Activated naive CD8-positive, alpha-beta T cell treated with anti-CD3 and anti-CD28 coated beads, Interleukin-2, amount 50 U/mL, for 24 hours (primary cell): ENCODE data around the gene GPHN.
A peak's percentile ranks its signal among the peaks of the same experiment; 100 is the strongest.

ENCODE experiments used
- ATAC-seq: fragments of 150-1000 bp; cut with Tn5 transposase; one replicate; pipeline ENCODE4 v1.10.0; 2021
- DNase-seq: peaks from one replicate; pipeline ENCODE4 v3.0.0; 2021
- H3K27ac Mint-ChIP-seq: one replicate; pipeline ENCODE4 v1.8.0; 2021; ENCODE audit warnings: mild to moderate bottlenecking, mixed read lengths
- H3K27me3 Mint-ChIP-seq: one replicate; pipeline ENCODE4 v1.8.0; 2021; ENCODE audit warnings: mixed read lengths
- H3K36me3 Mint-ChIP-seq: one replicate; pipeline ENCODE4 v1.8.0; 2021; ENCODE audit warnings: low read depth, mixed read lengths
- H3K4me1 Mint-ChIP-seq: one replicate; pipeline ENCODE4 v1.8.0; 2021; ENCODE audit warnings: mixed read lengths
- H3K4me3 Mint-ChIP-seq: one replicate; pipeline ENCODE4 v1.8.0; 2021; ENCODE audit warnings: mild to moderate bottlenecking, moderate library complexity, mixed read lengths
- H3K9me3 Mint-ChIP-seq: one replicate; pipeline ENCODE4 v1.8.0; 2021; ENCODE audit warnings: mixed read lengths

GPHN gene

GRCh38 chr14:66881596-66881995 lies 373.6 kb downstream of the GPHN start:
- Mint-ChIP-seq H3K4me1 (no peaks in the 10 kb centered on the region), H3K4me3 (no peak overlapping the region), H3K9me3 (peaks cover 22% of the 10 kb centered on the region), H3K36me3 (peaks cover 13% of the 10 kb centered on the region), H3K27ac (no peak overlapping the region), H3K27me3 (no peaks in the 10 kb centered on the region)
- DNase-seq = no peak
- no peak for ATAC-seq

GRCh38 chr14:66884149-66884548 lies 376.2 kb downstream of the GPHN start:
- H3K4me1 Mint-ChIP-seq = no peaks in the 10 kb centered on the region
- no peak for DNase-seq

GRCh38 chr14:66900719-66901118 lies 392.8 kb downstream of the GPHN start:
- DNase-seq (no peak), ATAC-seq (no peak)
- Mint-ChIP-seq H3K36me3 (peaks cover 11% of the 10 kb centered on the region), H3K4me1 (no peaks in the 10 kb centered on the region), H3K27ac (no peak overlapping the region), H3K4me3 (no peak overlapping the region), H3K27me3 (no peaks in the 10 kb centered on the region), H3K9me3 (peaks cover 28% of the 10 kb centered on the region)

More at GRCh38 chr14:66884149-66884548, 376.2 kb downstream of the GPHN start:
- Mint-ChIP-seq H3K27ac (no peak overlapping the region), H3K9me3 (peaks cover 29% of the 10 kb centered on the region), H3K4me3 (no peak overlapping the region), H3K36me3 (peaks cover 25% of the 10 kb centered on the region), H3K27me3 (no peaks in the 10 kb centered on the region)
- ATAC-seq = no peak

GRCh38 chr14:66910311-66910840 lies 402.4 kb downstream of the GPHN start:
- Mint-ChIP-seq H3K9me3 (no peaks in the 10 kb centered on the region), H3K4me1 (no peaks in the 10 kb centered on the region), H3K27ac (no peak overlapping the region), H3K36me3 (peaks cover 3% of the 10 kb centered on the region), H3K27me3 (no peaks in the 10 kb centered on the region), H3K4me3 (no peak overlapping the region)
- no peak for ATAC-seq
- no peak for DNase-seq

- Mint-ChIP-seq H3K9me3 (peaks cover 8% of the 10 kb centered on the region), H3K4me3 (no peak overlapping the region), H3K4me1 (no peaks in the 10 kb centered on the region), H3K27me3 (no peaks in the 10 kb centered on the region), H3K36me3 (peaks cover 28% of the 10 kb centered on the region), H3K27ac (no peak overlapping the region)
- no peak for DNase-seq
- no peak for ATAC-seq
Measured at GRCh38 chr14:66916421-66916820, 408.5 kb downstream of the GPHN start.

- DNase-seq = no peak
- Mint-ChIP-seq H3K4me1 (no peaks in the 10 kb centered on the region), H3K36me3 (peaks cover 33% of the 10 kb centered on the region), H3K4me3 (no peak overlapping the region), H3K27me3 (no peaks in the 10 kb centered on the region), H3K9me3 (peaks cover 8% of the 10 kb centered on the region), H3K27ac (no peak overlapping the region)
- ATAC-seq = no peak
Measured at GRCh38 chr14:66918527-66918926, 410.6 kb downstream of the GPHN start.

GRCh38 chr14:66920196-66920595 lies 412.2 kb downstream of the GPHN start:
- no peaks in the 10 kb centered on the region for H3K4me1 Mint-ChIP-seq
- no peaks in the 10 kb centered on the region for H3K27me3 Mint-ChIP-seq
- ATAC-seq (no peak), DNase-seq (no peak)
- peaks cover 46% of the 10 kb centered on the region for H3K36me3 Mint-ChIP-seq
- H3K27ac Mint-ChIP-seq = no peak overlapping the region
- H3K9me3 Mint-ChIP-seq = peaks cover 8% of the 10 kb centered on the region
- H3K4me3 Mint-ChIP-seq = no peak overlapping the region

GRCh38 chr14:66923251-66923650 lies 415.3 kb downstream of the GPHN start:
- Mint-ChIP-seq H3K4me1 (no peaks in the 10 kb centered on the region), H3K27ac (no peak overlapping the region)
- ATAC-seq = no peak

GRCh38 chr14:66939409-66939808 lies 431.5 kb downstream of the GPHN start:
- Mint-ChIP-seq H3K4me1 (no peaks in the 10 kb centered on the region), H3K9me3 (peaks cover 34% of the 10 kb centered on the region), H3K36me3 (peaks cover 67% of the 10 kb centered on the region), H3K27ac (no peak overlapping the region), H3K4me3 (no peak overlapping the region), H3K27me3 (no peaks in the 10 kb centered on the region)
- ATAC-seq = no peak
- no peak for DNase-seq

More at GRCh38 chr14:66923251-66923650, 415.3 kb downstream of the GPHN start:
- Mint-ChIP-seq H3K36me3 (peaks cover 55% of the 10 kb centered on the region), H3K27me3 (no peaks in the 10 kb centered on the region), H3K4me3 (no peak overlapping the region), H3K9me3 (peaks cover 12% of the 10 kb centered on the region)
- no peak for DNase-seq

- H3K4me3 Mint-ChIP-seq = no peak overlapping the region
- DNase-seq = peak; percentile 5
- no peaks in the 10 kb centered on the region for H3K27me3 Mint-ChIP-seq
- no peak for ATAC-seq
- peaks cover 46% of the 10 kb centered on the region for H3K9me3 Mint-ChIP-seq
- peaks cover 74% of the 10 kb centered on the region for H3K36me3 Mint-ChIP-seq
- no peak overlapping the region for H3K27ac Mint-ChIP-seq
- H3K4me1 Mint-ChIP-seq = no peaks in the 10 kb centered on the region
Measured at GRCh38 chr14:66944872-66945271, 436.9 kb downstream of the GPHN start.

- Mint-ChIP-seq H3K4me1 (no peaks in the 10 kb centered on the region), H3K36me3 (peaks cover 58% of the 10 kb centered on the region), H3K9me3 (peaks cover 39% of the 10 kb centered on the region), H3K27ac (no peak overlapping the region), H3K27me3 (no peaks in the 10 kb centered on the region), H3K4me3 (no peak overlapping the region)
- DNase-seq = no peak
- no peak for ATAC-seq
Measured at GRCh38 chr14:66955159-66955558, 447.2 kb downstream of the GPHN start.

- Mint-ChIP-seq H3K9me3 (peaks cover 35% of the 10 kb centered on the region), H3K4me1 (no peaks in the 10 kb centered on the region), H3K4me3 (no peak overlapping the region), H3K27me3 (no peaks in the 10 kb centered on the region), H3K36me3 (peaks cover 52% of the 10 kb centered on the region), H3K27ac (no peak overlapping the region)
- DNase-seq (no peak), ATAC-seq (no peak)
Measured at GRCh38 chr14:66959437-66960050, 451.6 kb downstream of the GPHN start.

- H3K36me3 Mint-ChIP-seq = peaks cover 26% of the 10 kb centered on the region
- peaks cover 5% of the 10 kb centered on the region for H3K9me3 Mint-ChIP-seq
- DNase-seq (no peak), ATAC-seq (no peak)
- no peak overlapping the region for H3K27ac Mint-ChIP-seq
- no peak overlapping the region for H3K4me3 Mint-ChIP-seq
- H3K27me3 Mint-ChIP-seq = no peaks in the 10 kb centered on the region
- H3K4me1 Mint-ChIP-seq = no peaks in the 10 kb centered on the region
Measured at GRCh38 chr14:66965831-66966230, 457.9 kb downstream of the GPHN start.

GRCh38 chr14:66972469-66972868 lies 464.5 kb downstream of the GPHN start:
- no peaks in the 10 kb centered on the region for H3K9me3 Mint-ChIP-seq
- no peaks in the 10 kb centered on the region for H3K27me3 Mint-ChIP-seq
- no peaks in the 10 kb centered on the region for H3K4me1 Mint-ChIP-seq
- peaks cover 3% of the 10 kb centered on the region for H3K36me3 Mint-ChIP-seq
- H3K4me3 Mint-ChIP-seq = no peak overlapping the region
- ATAC-seq (no peak), DNase-seq (no peak)
- H3K27ac Mint-ChIP-seq = no peak overlapping the region

GRCh38 chr14:66974397-66975025 lies 466.6 kb downstream of the GPHN start:
- Mint-ChIP-seq H3K36me3 (peaks cover 3% of the 10 kb centered on the region), H3K4me3 (no peak overlapping the region), H3K9me3 (no peaks in the 10 kb centered on the region), H3K27me3 (no peaks in the 10 kb centered on the region), H3K27ac (no peak overlapping the region), H3K4me1 (no peaks in the 10 kb centered on the region)
- ATAC-seq (no peak), DNase-seq (no peak)
